NCI-H146 treated with DMSO at 0.1 percent for 48 hours (cell line): Measurements from ENCODE around the gene TNXB.

Source experiments
- DNase-seq: peaks from one replicate; lab custom pipeline; 2025; ENCODE audit not compliant: unreplicated experiment; lab: John Stamatoyannopoulos, UW

Gene TNXB

GRCh38 chr6:32087574-32088486 lies 21.3 kb downstream of the TNXB start:
- DNase-seq: peak; percentile 14

GRCh38 chr6:32086661-32087573 lies 22.2 kb downstream of the TNXB start:
- no peak for DNase-seq

GRCh38 chr6:32085759-32086459 lies 23.2 kb downstream of the TNXB start:
- no peak for DNase-seq

GRCh38 chr6:32084780-32085179 lies 24.4 kb downstream of the TNXB start:
- no peak for DNase-seq

GRCh38 chr6:32083812-32084768 lies 25.0 kb downstream of the TNXB start:
- DNase-seq: no peak

GRCh38 chr6:32082935-32083334 lies 26.2 kb downstream of the TNXB start:
- DNase-seq: no peak

GRCh38 chr6:32082478-32082877 lies 26.7 kb downstream of the TNXB start:
- no peak for DNase-seq

GRCh38 chr6:32081168-32081990 lies 27.8 kb downstream of the TNXB start:
- no peak for DNase-seq

- DNase-seq: no peak
Observed at GRCh38 chr6:32079566-32080290, 29.4 kb downstream of the TNXB start.

GRCh38 chr6:32076321-32076809 lies 32.8 kb downstream of the TNXB start:
- no peak for DNase-seq

- no peak for DNase-seq
Observed at GRCh38 chr6:32075781-32076180, 33.4 kb downstream of the TNXB start.

- no peak for DNase-seq
Observed at GRCh38 chr6:32074996-32075532, 34.1 kb downstream of the TNXB start.

GRCh38 chr6:32073613-32074012 lies 35.5 kb downstream of the TNXB start:
- no peak for DNase-seq

GRCh38 chr6:32073101-32073500 lies 36.0 kb downstream of the TNXB start:
- DNase-seq: no peak

GRCh38 chr6:32070814-32071543 lies 38.2 kb downstream of the TNXB start:
- DNase-seq: no peak

GRCh38 chr6:32069878-32070515 lies 39.1 kb downstream of the TNXB start:
- DNase-seq: no peak

- DNase-seq: no peak
Observed at GRCh38 chr6:32069460-32069859, 39.7 kb downstream of the TNXB start.
